CD4-positive, CD25-positive, alpha-beta regulatory T cell (primary cell): ENCODE results near the gene SSBP4. TPM values are rescaled to one million over a fixed set of nuclear protein-coding genes. Genes with fewer than 3 reads are reported as not detected.

Experiments
- ATAC-seq, 2 donors: fragments of 150-1000 bp; cut with Tn5 transposase; one replicate each; pipeline ENCODE4 v1.10.0; 2021; ENCODE audit warnings: low read depth in 2 of 2, moderate number of reproducible peaks in 2 of 2, moderate library complexity in 1 of 2
- DNase-seq, 3 donors: peaks; one replicate each; pipeline versions ENCODE4 v3.0.0 to v3.0.0-alpha.2; 2012 to 2022; ENCODE audit warnings: mixed read lengths in 1 of 3
- H3K27ac ChIP-seq: one replicate; pipeline ENCODE4 v1.7.0; 2013; ENCODE audit warnings: mild to moderate bottlenecking, low read length; ENCODE audit not compliant: insufficient read depth, poor library complexity, severe bottlenecking
- H3K27me3 ChIP-seq: one replicate; pipeline ENCODE4 v1.7.0; 2013; ENCODE audit warnings: low read length; ENCODE audit not compliant: control insufficient read depth, insufficient read depth
- H3K36me3 ChIP-seq: one replicate; pipeline ENCODE4 v1.7.0; 2013; ENCODE audit warnings: mild to moderate bottlenecking, low read length, moderate library complexity; ENCODE audit not compliant: control insufficient read depth, insufficient read depth
- H3K4me1 ChIP-seq: 2 replicates; pipeline ENCODE4 v1.7.0; 2013; ENCODE audit warnings: mild to moderate bottlenecking, low read length; ENCODE audit not compliant: insufficient read depth, control insufficient read depth, poor library complexity, severe bottlenecking
- H3K4me3 ChIP-seq: one replicate; pipeline ENCODE4 v1.7.0; 2013; ENCODE audit warnings: low read depth, mild to moderate bottlenecking, low read length, moderate library complexity
- H3K9me3 ChIP-seq, 2 experiments: 1 replicate in 1 of 2; 2 replicates in 1 of 2; pipeline ENCODE4 v1.7.0; 2013; ENCODE audit warnings: low read length in 2 of 2, mild to moderate bottlenecking in 1 of 2, moderate library complexity in 1 of 2; ENCODE audit not compliant: control insufficient read depth in 2 of 2
- H3K27ac Mint-ChIP-seq, 3 donors: one replicate each; pipeline ENCODE4 v1.8.0; 2020 to 2022; ENCODE audit warnings: mild to moderate bottlenecking in 3 of 3, mixed read lengths in 3 of 3, moderate library complexity in 2 of 3
- H3K27me3 Mint-ChIP-seq: one replicate; pipeline ENCODE4 v1.8.0; 2022; ENCODE audit warnings: mild to moderate bottlenecking, mixed read lengths
- H3K36me3 Mint-ChIP-seq: one replicate; pipeline ENCODE4 v1.8.0; 2020; ENCODE audit warnings: mixed read lengths
- H3K4me1 Mint-ChIP-seq, 4 donors: one replicate each; pipeline ENCODE4 v1.8.0; 2020 to 2022; ENCODE audit warnings: mixed read lengths in 4 of 4, mild to moderate bottlenecking in 1 of 4
- H3K4me3 Mint-ChIP-seq, 4 donors: one replicate each; pipeline ENCODE4 v1.8.0; 2020 to 2022; ENCODE audit warnings: mild to moderate bottlenecking in 4 of 4, mixed read lengths in 4 of 4, moderate library complexity in 3 of 4
- H3K9me3 Mint-ChIP-seq, 7 donors: one replicate each; pipeline ENCODE4 v1.8.0; 2020 to 2022; ENCODE audit warnings: mixed read lengths in 7 of 7, mild to moderate bottlenecking in 3 of 7, moderate library complexity in 2 of 7
- polyA plus RNA-seq, 4 donors: library from polyadenylated mRNA; unstranded; fragments of 300-500 nt; fragmentation: Illumina TruSeq; gene quantifications; one replicate each; pipeline ENCODE4 v1.2.3, GENCODE V29; 2021
- total RNA-seq: library from RNA; stranded (reverse); gene quantifications from one replicate; pipeline ENCODE4 v1.2.3, GENCODE V29; 2022

The SSBP4 gene
- total and polyA plus RNA-seq, 5 donors from 2014 or later = 47.3 to 97.9 (median 82.3) TPM

GRCh38 chr19:18457483-18458331 is 38.5 kb downstream of the SSBP4 start:
- Mint-ChIP-seq H3K36me3 (peaks cover 22% of the 10 kb centered on the region), H3K4me1 (peaks cover 0 to 3% (median 0%) of the 10 kb centered on the region in 4 donors), H3K27me3 (no peaks in the 10 kb centered on the region), H3K9me3 (no peaks in the 10 kb centered on the region), H3K4me3 (no peak overlapping the region), H3K27ac (no peak overlapping the region)
- H3K36me3 ChIP-seq = peaks cover 35% of the 10 kb centered on the region
- H3K27me3 ChIP-seq = no peaks in the 10 kb centered on the region
- H3K27ac ChIP-seq = no peak overlapping the region
- DNase-seq (no peak), ATAC-seq (no peak)
- H3K4me3 ChIP-seq = no peak overlapping the region
- no peaks in the 10 kb centered on the region for H3K4me1 ChIP-seq
- H3K9me3 ChIP-seq = no peaks in the 10 kb centered on the region

GRCh38 chr19:18460900-18461299 is 41.7 kb downstream of the SSBP4 start:
- H3K27ac ChIP-seq = no peak overlapping the region
- no peak overlapping the region for H3K4me3 Mint-ChIP-seq
- no peaks in the 10 kb centered on the region for H3K27me3 ChIP-seq
- H3K4me3 ChIP-seq = no peak overlapping the region
- H3K9me3 Mint-ChIP-seq = peaks cover 0 to 1% (median 0%) of the 10 kb centered on the region in 7 donors
- ATAC-seq (no peak), DNase-seq (no peak)
- no peaks in the 10 kb centered on the region for H3K9me3 ChIP-seq
- H3K4me1 ChIP-seq = no peaks in the 10 kb centered on the region
- H3K27ac Mint-ChIP-seq = no peak overlapping the region
- H3K36me3 Mint-ChIP-seq = peaks cover 16% of the 10 kb centered on the region
- H3K36me3 ChIP-seq = peaks cover 46% of the 10 kb centered on the region
- H3K4me1 Mint-ChIP-seq = peaks cover 0 to 5% (median 0%) of the 10 kb centered on the region in 4 donors
- H3K27me3 Mint-ChIP-seq = no peaks in the 10 kb centered on the region

DNA sequence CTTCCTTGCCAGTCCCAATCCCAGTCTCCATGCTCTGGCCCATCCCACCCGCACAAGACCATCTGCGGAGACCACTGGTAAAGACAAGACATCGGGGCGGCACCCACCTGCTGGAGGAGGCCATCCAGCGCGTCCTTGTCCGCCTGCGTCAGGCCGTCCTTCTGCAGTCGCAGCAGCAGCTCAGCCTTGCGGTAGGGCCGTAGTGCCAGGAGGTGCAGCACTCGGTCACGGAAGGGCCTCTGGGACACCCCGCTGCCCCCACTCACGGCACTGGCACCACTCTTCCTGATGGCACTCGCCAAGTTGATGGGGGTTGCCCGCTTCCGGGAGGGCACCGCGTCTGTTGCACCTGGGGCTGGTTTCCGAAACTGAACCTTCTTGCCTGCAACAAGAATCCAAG is 42.3 kb downstream of the SSBP4 start:
- Histone ChIP-seq H3K4me3 (no peak overlapping the region), H3K27ac (no peak overlapping the region), H3K27me3 (no peaks in the 10 kb centered on the region), H3K4me1 (no peaks in the 10 kb centered on the region), H3K9me3 (no peaks in the 10 kb centered on the region), H3K36me3 (peaks cover 40% of the 10 kb centered on the region)
- Mint-ChIP-seq H3K4me1 (peaks cover 0 to 5% (median 0%) of the 10 kb centered on the region in 4 donors), H3K27me3 (no peaks in the 10 kb centered on the region), H3K36me3 (peaks cover 11% of the 10 kb centered on the region), H3K9me3 (peaks cover 0 to 1% (median 0%) of the 10 kb centered on the region in 7 donors), H3K27ac (no peak overlapping the region), H3K4me3 (no peak overlapping the region)
- no peak for DNase-seq
- ATAC-seq = no peak

- Mint-ChIP-seq H3K27me3 (no peaks in the 10 kb centered on the region), H3K9me3 (peaks cover 0 to 1% (median 0%) of the 10 kb centered on the region in 7 donors), H3K4me1 (peaks cover 0 to 8% (median 4%) of the 10 kb centered on the region in 4 donors), H3K27ac (no peak overlapping the region), H3K36me3 (peaks cover 10% of the 10 kb centered on the region), H3K4me3 (no peak overlapping the region)
- peaks cover 29% of the 10 kb centered on the region for H3K36me3 ChIP-seq
- peaks cover under 1% of the 10 kb centered on the region for H3K4me1 ChIP-seq
- no peaks in the 10 kb centered on the region for H3K9me3 ChIP-seq
- ATAC-seq = no peak
- H3K4me3 ChIP-seq = no peak overlapping the region
- no peaks in the 10 kb centered on the region for H3K27me3 ChIP-seq
- DNase-seq = no peak
- H3K27ac ChIP-seq = no peak overlapping the region
Observed at GRCh38 chr19:18464646-18465045, 45.4 kb downstream of the SSBP4 start.

DNA sequence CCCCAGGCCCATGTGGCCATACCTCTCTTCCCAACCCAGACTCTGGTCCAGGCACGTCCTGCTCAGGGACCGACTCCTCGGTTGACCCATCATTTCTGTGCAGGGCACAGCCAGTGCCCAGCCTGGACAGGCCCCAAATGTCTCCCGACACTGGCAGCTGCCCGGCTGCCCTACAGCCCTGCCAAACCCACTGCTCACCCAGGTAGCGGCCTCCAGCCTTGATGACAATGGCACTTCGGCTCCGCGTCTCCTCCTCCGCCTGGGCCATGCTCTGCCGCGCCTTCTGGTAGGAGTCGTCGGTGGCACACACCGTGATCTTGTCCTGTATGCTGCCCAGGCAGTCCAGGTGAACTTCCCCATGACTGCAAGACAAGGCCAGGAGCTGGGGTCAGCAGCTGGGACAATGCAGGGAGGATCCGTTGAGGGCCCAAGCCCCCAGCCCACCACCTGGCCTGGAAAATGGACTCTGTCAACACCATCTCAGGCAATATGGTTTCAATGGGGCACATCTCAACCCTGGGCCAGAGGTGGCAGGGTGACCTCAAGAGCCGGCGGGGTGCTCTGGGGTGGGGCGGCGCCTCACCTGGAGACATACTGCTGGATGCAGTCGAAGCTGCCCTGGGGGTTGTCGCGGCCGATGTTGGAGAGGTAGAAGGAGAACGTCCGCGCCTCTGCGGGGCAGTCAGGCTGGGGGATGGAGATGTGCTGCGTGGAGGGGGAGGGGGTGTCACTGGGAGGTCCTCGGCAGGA is 46.2 kb downstream of the SSBP4 start:
- H3K27me3 ChIP-seq = no peaks in the 10 kb centered on the region
- no peak for ATAC-seq
- no peak overlapping the region for H3K27ac Mint-ChIP-seq
- no peaks in the 10 kb centered on the region for H3K27me3 Mint-ChIP-seq
- peaks cover 0 to 1% (median 0%) of the 10 kb centered on the region in 7 donors for H3K9me3 Mint-ChIP-seq
- H3K4me1 Mint-ChIP-seq = peaks cover 0 to 8% (median 4%) of the 10 kb centered on the region in 4 donors
- no peak for DNase-seq
- no peak overlapping the region for H3K4me3 Mint-ChIP-seq
- peaks cover 23% of the 10 kb centered on the region for H3K36me3 ChIP-seq
- H3K36me3 Mint-ChIP-seq = peaks cover 7% of the 10 kb centered on the region
- H3K27ac ChIP-seq = no peak overlapping the region
- peaks cover 4% of the 10 kb centered on the region for H3K4me1 ChIP-seq
- no peak overlapping the region for H3K4me3 ChIP-seq
- H3K9me3 ChIP-seq = no peaks in the 10 kb centered on the region

GRCh38 chr19:18465964-18466339 is 46.8 kb downstream of the SSBP4 start:
- Histone ChIP-seq H3K4me1 (peaks cover 4% of the 10 kb centered on the region), H3K4me3 (no peak overlapping the region), H3K27me3 (no peaks in the 10 kb centered on the region), H3K9me3 (no peaks in the 10 kb centered on the region), H3K36me3 (peaks cover 22% of the 10 kb centered on the region), H3K27ac (no peak overlapping the region)
- H3K9me3 Mint-ChIP-seq = peaks cover 0 to 1% (median 0%) of the 10 kb centered on the region in 7 donors
- peaks cover 7% of the 10 kb centered on the region for H3K36me3 Mint-ChIP-seq
- ATAC-seq (no peak), DNase-seq (no peak)
- H3K27me3 Mint-ChIP-seq = no peaks in the 10 kb centered on the region
- H3K4me3 Mint-ChIP-seq = no peak overlapping the region
- peaks cover 0 to 8% (median 4%) of the 10 kb centered on the region in 4 donors for H3K4me1 Mint-ChIP-seq
- H3K27ac Mint-ChIP-seq = no peak overlapping the region

DNA sequence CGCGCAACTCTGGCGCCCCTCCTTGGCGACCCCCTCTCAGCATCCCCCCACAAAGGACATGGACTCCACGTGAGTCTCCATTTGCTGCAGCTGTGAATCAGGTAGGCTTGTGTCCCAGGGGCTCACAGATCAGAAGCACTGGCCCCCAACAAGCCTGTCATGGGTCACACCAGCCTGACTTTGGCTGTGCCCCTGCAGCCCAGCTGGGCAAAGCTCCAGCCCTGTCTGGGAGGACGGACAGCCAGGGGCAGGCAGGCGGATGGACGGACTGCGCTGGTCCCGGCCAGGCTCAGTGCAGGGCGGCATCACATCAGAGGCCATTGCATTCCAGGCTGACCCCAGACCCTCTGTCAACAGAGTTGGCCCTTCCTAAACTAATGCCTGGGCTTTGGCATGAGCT is 47.2 kb downstream of the SSBP4 start:
- DNase-seq = no peak
- Mint-ChIP-seq H3K4me3 (no peak overlapping the region), H3K4me1 (peaks cover 0 to 8% (median 4%) of the 10 kb centered on the region in 4 donors), H3K27ac (no peak overlapping the region), H3K36me3 (peaks cover 7% of the 10 kb centered on the region), H3K9me3 (peaks cover 0 to 1% (median 0%) of the 10 kb centered on the region in 7 donors), H3K27me3 (no peaks in the 10 kb centered on the region)
- Histone ChIP-seq H3K27me3 (no peaks in the 10 kb centered on the region), H3K36me3 (peaks cover 18% of the 10 kb centered on the region), H3K4me3 (no peak overlapping the region), H3K9me3 (no peaks in the 10 kb centered on the region), H3K4me1 (peaks cover 4% of the 10 kb centered on the region), H3K27ac (no peak overlapping the region)
- no peak for ATAC-seq
